ENCODE measurements around the gene CNEP1R1.

CNEP1R1 gene

GRCh38 chr16:50017553-50017952, 7.5 kb upstream of the CNEP1R1 start:
- DNase-seq (ENCODE audit: low read depth) = no peak

- no peak for DNase-seq (ENCODE audit: low read depth)
Measured at GRCh38 chr16:50021544-50021943, 3.5 kb upstream of the CNEP1R1 start.

- DNase-seq (ENCODE audit: low read depth) = no peak
Measured at GRCh38 chr16:50023641-50024040, 1.4 kb upstream of the CNEP1R1 start.

GRCh38 chr16:50024207-50024606, 818 bp upstream of the CNEP1R1 start:
- no peak for DNase-seq (ENCODE audit: low read depth)

GRCh38 chr16:50025537-50025931, 509 bp downstream of the CNEP1R1 start:
- no peak for DNase-seq (ENCODE audit: low read depth)

GRCh38 chr16:50027829-50028228, 2.8 kb downstream of the CNEP1R1 start:
- DNase-seq (ENCODE audit: low read depth) = no peak

- no peak for DNase-seq (ENCODE audit: low read depth)
Measured at GRCh38 chr16:50035468-50035992, 10.5 kb downstream of the CNEP1R1 start.

GRCh38 chr16:50036426-50036825, 11.4 kb downstream of the CNEP1R1 start:
- no peak for DNase-seq (ENCODE audit: low read depth)

- no peak for DNase-seq (ENCODE audit: low read depth)
Measured at GRCh38 chr16:50037662-50038220, 12.7 kb downstream of the CNEP1R1 start.

GRCh38 chr16:50038286-50038685, 13.3 kb downstream of the CNEP1R1 start:
- DNase-seq (ENCODE audit: low read depth) = no peak

- DNase-seq (ENCODE audit: low read depth) = no peak
Measured at GRCh38 chr16:50038756-50039529, 13.9 kb downstream of the CNEP1R1 start.

- no peak for DNase-seq (ENCODE audit: low read depth)
Measured at GRCh38 chr16:50040018-50040417, 15.0 kb downstream of the CNEP1R1 start.

- no peak for DNase-seq (ENCODE audit: low read depth)
Measured at GRCh38 chr16:50040710-50041109, 15.7 kb downstream of the CNEP1R1 start.

GRCh38 chr16:50043358-50043757, 18.3 kb downstream of the CNEP1R1 start:
- DNase-seq (ENCODE audit: low read depth) = no peak

GRCh38 chr16:50045412-50045811, 20.4 kb downstream of the CNEP1R1 start:
- no peak for DNase-seq (ENCODE audit: low read depth)

- no peak for DNase-seq (ENCODE audit: low read depth)
Measured at GRCh38 chr16:50046853-50047252, 21.8 kb downstream of the CNEP1R1 start.

GRCh38 chr16:50047864-50048263, 22.8 kb downstream of the CNEP1R1 start:
- DNase-seq (ENCODE audit: low read depth) = no peak

- DNase-seq (ENCODE audit: low read depth) = no peak
Measured at GRCh38 chr16:50050802-50051201, 25.8 kb downstream of the CNEP1R1 start.

GRCh38 chr16:50056226-50056625, 31.2 kb downstream of the CNEP1R1 start:
- no peak for DNase-seq (ENCODE audit: low read depth)

GRCh38 chr16:50058091-50058771, 33.2 kb downstream of the CNEP1R1 start:
- no peak for DNase-seq (ENCODE audit: low read depth)

- no peak for DNase-seq (ENCODE audit: low read depth)
Measured at GRCh38 chr16:50059111-50059510, 34.1 kb downstream of the CNEP1R1 start.

- no peak for DNase-seq (ENCODE audit: low read depth)
Measured at GRCh38 chr16:50059669-50060068, 34.6 kb downstream of the CNEP1R1 start.

GRCh38 chr16:50061326-50061725, 36.3 kb downstream of the CNEP1R1 start:
- no peak for DNase-seq (ENCODE audit: low read depth)

Data from stromal cell of bone marrow (primary cell).